ENCODE measurements around the gene HMGA1.

Gene HMGA1

DNA sequence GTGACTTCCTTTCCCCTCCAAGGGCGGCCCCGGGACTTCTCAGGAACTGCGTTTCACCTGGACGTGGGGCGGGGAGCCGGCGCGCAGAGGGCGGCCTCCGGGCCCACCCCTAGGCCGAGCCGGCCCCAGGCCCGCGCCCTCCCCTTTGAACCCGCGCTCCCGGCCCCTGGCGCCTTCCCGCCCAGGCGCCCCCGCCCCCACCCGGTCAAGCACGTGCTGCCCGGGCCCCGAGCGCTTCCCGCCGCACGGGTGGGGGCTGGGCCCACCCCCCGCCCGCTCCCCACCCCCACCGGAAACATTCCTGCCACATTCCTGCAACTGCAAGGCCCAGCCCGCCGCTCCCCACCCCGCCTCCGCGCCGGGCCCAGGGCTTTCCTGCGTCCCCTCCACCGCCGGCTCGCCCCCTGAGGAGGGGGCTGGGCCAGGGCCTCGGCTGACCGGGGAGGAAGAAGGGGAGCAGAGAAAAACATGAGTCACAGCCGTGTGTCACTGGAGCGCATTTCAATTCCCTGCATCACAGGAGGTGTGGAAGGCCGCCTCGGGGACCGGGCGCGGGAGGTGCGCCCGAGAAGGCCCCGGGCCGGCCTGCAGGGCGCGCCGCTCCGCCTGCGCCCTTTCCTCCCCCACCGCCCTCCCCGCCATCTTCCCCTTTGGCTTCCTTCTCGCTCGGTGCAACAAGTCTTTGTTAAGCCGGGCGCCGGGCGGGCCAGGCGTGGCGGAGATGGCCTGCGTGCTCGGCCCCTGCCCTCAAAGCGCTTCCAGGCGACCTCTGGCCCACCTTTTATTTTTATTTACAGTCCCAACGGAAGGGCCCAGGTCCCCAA lies 1.2 kb upstream of the HMGA1 start:
- Histone ChIP-seq H2AFZ (peak overlapping the region; percentile 72), H3K4me2 (ENCODE audit: low read length) (peak overlapping the region; percentile 85), H3K9ac (no peak overlapping the region), H3K9me3 (ENCODE audit: control insufficient read depth, low read length) (no peaks in the 10 kb centered on the region), H3K27me3 (ENCODE audit: control insufficient read depth, insufficient read depth, low read length) (no peaks in the 10 kb centered on the region), H3K4me1 (no peaks in the 10 kb centered on the region), H3K79me2 (no peaks in the 10 kb centered on the region), H3K36me3 (ENCODE audit: control insufficient read depth, insufficient read depth, low read length) (no peaks in the 10 kb centered on the region), H3K27ac (no peak overlapping the region), H3K4me3 (ENCODE audit: low read depth, low read length) (no peak overlapping the region)
- TF ChIP-seq, protein P1, sequence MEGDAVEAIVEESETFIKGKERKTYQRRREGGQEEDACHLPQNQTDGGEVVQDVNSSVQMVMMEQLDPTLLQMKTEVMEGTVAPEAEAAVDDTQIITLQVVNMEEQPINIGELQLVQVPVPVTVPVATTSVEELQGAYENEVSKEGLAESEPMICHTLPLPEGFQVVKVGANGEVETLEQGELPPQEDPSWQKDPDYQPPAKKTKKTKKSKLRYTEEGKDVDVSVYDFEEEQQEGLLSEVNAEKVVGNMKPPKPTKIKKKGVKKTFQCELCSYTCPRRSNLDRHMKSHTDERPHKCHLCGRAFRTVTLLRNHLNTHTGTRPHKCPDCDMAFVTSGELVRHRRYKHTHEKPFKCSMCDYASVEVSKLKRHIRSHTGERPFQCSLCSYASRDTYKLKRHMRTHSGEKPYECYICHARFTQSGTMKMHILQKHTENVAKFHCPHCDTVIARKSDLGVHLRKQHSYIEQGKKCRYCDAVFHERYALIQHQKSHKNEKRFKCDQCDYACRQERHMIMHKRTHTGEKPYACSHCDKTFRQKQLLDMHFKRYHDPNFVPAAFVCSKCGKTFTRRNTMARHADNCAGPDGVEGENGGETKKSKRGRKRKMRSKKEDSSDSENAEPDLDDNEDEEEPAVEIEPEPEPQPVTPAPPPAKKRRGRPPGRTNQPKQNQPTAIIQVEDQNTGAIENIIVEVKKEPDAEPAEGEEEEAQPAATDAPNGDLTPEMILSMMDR (IDR thresholded peaks at IDR 0.05): no peak

DNA sequence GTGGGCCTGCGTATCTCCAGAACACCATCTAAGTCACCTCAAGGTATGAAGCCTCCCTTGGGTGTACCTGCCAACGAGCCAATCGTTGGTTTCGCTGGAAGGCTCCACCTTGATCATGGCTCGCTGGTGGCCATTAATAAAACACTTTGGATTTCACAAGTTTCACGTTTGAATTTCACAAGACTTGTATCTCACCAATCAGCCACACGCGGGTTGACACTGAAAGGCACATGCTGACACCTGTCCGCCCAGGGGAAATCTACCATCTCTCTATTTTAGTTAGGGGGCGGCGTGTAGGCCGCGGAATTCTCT lies 586 bp upstream of the HMGA1 start:
- H3K4me2 ChIP-seq (ENCODE audit: low read length): peak overlapping the region; percentile 85
- H3K4me1 ChIP-seq: no peaks in the 10 kb centered on the region
- H3K79me2 ChIP-seq: no peaks in the 10 kb centered on the region
- TF ChIP-seq, protein P1 (IDR thresholded peaks at IDR 0.05): no peak
- no peaks in the 10 kb centered on the region for H3K36me3 ChIP-seq (ENCODE audit: control insufficient read depth, insufficient read depth, low read length)
- H3K9ac ChIP-seq: no peak overlapping the region
- H3K27ac ChIP-seq: peak overlapping the region; percentile 33
- H3K4me3 ChIP-seq (ENCODE audit: low read depth, low read length): peak overlapping the region; percentile 54
- H3K9me3 ChIP-seq (ENCODE audit: control insufficient read depth, low read length): no peaks in the 10 kb centered on the region
- H2AFZ ChIP-seq: peak overlapping the region; percentile 72
- H3K27me3 ChIP-seq (ENCODE audit: control insufficient read depth, insufficient read depth, low read length): no peaks in the 10 kb centered on the region

DNA sequence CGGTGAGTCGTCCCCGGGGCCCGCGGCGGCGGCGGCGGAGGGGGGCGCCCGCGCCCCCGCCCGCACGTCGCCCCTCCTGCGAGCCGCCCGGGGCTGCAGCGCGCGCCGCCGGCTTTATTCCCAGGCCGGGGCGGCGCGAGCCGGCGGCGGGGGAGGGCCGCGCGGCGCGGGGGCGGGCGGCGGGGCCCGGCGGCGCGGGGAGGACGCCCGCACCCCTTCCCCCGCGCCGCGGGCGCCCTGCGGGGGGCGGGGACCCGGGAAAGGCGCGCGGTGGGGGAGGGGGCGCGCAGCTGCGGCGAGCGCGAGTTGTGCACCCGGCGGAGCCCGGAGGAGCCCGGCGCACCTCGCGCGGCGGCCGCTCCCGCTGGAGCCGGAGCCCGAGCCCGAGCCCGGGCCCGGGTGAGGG lies 646 bp downstream of the HMGA1 start:
- TF ChIP-seq, protein P1 (IDR thresholded peaks at IDR 0.05): no peak
- Histone ChIP-seq H3K9me3 (ENCODE audit: control insufficient read depth, low read length) (no peaks in the 10 kb centered on the region), H3K27ac (no peak overlapping the region), H3K27me3 (ENCODE audit: control insufficient read depth, insufficient read depth, low read length) (no peaks in the 10 kb centered on the region), H3K4me1 (no peaks in the 10 kb centered on the region), H3K79me2 (no peaks in the 10 kb centered on the region), H3K4me2 (ENCODE audit: low read length) (peak overlapping the region; percentile 85), H3K9ac (no peak overlapping the region), H2AFZ (peak overlapping the region; percentile 95), H3K36me3 (ENCODE audit: control insufficient read depth, insufficient read depth, low read length) (no peaks in the 10 kb centered on the region), H3K4me3 (ENCODE audit: low read depth, low read length) (peak overlapping the region; percentile 63)

DNA sequence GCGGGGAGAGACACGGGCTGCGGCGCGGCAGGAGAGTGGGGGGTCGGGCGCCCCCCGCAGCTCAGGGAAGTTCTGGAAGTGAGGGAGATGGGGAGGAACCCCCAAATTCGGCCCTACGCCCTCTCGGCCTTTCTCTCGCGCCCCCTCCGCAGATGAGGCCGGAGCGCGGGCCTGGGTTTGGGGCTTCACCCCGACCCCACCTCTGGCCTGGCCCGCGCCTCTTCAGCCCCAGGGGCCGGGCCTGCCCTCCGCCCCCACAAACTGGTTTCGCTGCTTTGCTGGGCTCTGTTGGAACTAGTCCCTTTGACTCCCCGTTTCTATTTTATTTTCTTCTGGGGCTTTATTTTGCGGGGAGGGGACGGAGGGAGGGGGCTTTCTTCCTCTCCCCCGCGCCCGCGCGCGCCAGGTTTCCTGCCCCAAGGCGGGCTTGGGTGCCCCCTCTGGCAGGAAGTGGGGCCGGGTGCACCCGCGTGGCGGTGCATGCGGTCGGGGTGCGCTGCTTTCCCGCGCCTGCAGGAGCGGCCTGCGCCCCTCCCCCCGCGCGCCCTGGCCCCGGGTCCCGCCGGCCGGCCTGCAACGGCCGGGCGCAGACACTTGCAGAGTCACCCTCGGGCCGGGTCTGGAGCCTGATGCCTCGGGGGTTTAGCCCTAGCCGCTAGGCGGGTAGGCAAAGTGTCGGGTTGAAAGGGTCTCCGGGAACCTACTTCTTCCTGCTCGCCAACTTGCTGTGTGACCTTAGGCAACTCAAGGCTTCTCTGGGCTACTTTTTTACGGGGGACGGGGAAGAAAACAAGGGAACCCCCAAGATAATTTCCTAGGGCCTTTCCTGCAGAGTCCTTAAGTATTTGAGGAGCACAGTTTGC lies 1.3 kb downstream of the HMGA1 start:
- no peak overlapping the region for H3K27ac ChIP-seq
- TF ChIP-seq, protein P1 (IDR thresholded peaks at IDR 0.05): peak; percentile 21
- H3K4me1 ChIP-seq: no peaks in the 10 kb centered on the region
- H3K27me3 ChIP-seq (ENCODE audit: control insufficient read depth, insufficient read depth, low read length): no peaks in the 10 kb centered on the region
- H2AFZ ChIP-seq: peak overlapping the region; percentile 95
- H3K79me2 ChIP-seq: no peaks in the 10 kb centered on the region
- peak overlapping the region; percentile 63 for H3K4me3 ChIP-seq (ENCODE audit: low read depth, low read length)
- peak overlapping the region; percentile 85 for H3K4me2 ChIP-seq (ENCODE audit: low read length)
- H3K9ac ChIP-seq: peak overlapping the region; percentile 37
- no peaks in the 10 kb centered on the region for H3K36me3 ChIP-seq (ENCODE audit: control insufficient read depth, insufficient read depth, low read length)
- H3K9me3 ChIP-seq (ENCODE audit: control insufficient read depth, low read length): no peaks in the 10 kb centered on the region

Data from parathyroid adenoma (tissue), 2 donors.